HL-60/S4 treated with phorbol 12-myristate 13-acetate at 8.2 ng/mL for 4 days and 3 days (cell line): ENCODE results near the gene NEK2.

Source experiments
- in situ Hi-C: fragments of 300-500 bp; cut with MboI; formaldehyde crosslinking; loops from 2 replicates; pipeline ENCODE4 v1.15.0; 2022; ENCODE audit warnings: low sequenced_read_pairs

The NEK2 gene

DNA sequence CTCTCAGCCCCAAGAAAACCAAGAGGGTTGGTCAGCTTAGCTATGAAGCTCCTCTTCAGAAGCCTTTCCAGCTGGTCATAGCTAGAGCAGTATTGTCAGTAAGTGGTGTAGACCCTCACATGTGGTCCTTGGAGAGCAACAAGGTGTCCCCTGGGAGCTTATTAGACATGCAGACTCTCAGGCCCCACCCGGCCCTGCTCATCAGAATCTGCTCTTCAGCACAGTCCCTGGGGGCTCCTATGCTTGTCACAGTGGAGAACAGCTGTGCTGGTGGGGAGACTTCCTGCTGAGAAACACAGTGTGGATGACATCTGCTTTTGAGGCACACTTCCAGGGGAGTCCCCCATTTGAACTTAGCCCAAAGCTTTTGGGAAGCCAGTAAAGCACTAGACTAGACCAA is 21.9 kb upstream of the NEK2 start:
- in situ Hi-C loops: loop anchor here (25.0 kb wide), 1 partner anchor 340 kb away; the partner anchor contains the start of genes DTL and INTS7

DNA sequence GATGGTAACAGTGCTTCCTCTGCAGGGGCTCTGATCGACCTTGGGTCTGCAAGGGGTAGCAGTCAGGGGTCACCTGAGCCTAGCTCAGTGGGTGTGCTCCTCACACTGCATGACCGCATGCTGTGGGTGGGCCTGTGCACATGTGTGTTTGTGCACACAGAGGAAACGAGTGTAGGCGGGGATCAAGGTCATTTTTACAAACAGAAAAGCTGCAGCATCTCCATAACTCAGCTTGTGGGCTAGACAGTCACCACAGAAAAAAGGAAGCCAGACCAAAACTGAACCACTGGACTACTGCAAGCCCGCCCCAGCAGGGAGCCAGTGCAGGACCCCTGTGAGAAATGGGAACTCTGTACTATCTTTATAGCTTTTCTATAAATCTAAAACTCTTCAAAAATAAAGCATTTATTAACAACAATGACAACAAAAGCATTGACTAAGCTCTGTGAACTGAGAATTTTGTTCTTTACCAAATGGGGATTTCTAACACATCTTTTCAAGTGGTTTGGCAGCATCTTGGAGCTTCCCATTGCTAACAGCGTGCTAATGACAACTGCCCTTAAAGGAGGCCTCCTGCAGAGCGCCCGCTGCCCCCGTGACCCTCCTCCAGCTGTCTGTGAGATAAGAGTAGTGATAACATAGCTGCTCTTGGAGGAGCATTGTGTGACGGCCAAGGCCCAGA is 19.9 kb upstream of the NEK2 start:
- in situ Hi-C loops: loop anchor here (25.0 kb wide), 1 partner anchor 342 kb away; the partner anchor contains the start of genes DTL and INTS7

DNA sequence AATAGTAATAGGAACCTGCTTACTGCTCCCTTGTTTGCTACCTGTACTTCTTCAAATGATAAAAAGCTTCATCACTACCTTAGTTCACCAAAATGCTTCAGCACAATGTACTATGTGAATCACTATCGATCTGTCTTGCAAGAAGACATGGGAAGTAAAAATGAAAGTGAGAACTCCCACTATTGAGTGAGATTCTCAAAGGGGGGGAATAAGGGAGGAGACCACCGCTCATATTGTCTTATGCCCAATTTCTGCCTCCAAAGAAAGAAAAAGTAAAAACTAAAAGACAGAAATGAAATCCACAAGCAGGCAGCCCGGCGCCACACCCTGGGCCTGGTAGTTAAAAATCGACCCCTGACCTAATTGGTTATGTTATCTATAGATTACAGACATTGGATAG is 18.5 kb upstream of the NEK2 start:
- in situ Hi-C loops: loop anchor here (25.0 kb wide), 1 partner anchor 343 kb away; the partner anchor contains the start of genes DTL and INTS7

DNA sequence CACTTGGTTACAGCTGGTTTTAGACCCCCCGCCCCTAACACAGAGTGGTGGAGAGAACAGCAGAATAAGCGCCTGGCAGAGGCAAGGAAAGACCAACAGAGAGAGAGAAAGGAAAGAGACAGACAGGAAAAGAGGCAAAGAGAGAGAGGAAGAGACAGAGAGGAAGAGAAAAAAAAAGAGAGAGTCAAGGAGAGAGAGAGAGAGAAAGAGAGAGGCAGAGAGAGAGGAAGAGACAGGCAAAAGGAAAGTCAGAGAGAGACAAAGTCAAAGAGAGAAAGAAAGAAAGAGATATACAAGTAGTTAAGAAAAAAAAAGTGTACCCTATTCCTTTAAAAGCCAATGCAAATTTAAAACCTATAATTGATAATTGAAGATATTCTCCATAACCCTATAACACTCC is 13.0 kb upstream of the NEK2 start:
- in situ Hi-C loops: loop anchor here (25.0 kb wide), 1 partner anchor 349 kb away; the partner anchor contains the start of genes DTL and INTS7

DNA sequence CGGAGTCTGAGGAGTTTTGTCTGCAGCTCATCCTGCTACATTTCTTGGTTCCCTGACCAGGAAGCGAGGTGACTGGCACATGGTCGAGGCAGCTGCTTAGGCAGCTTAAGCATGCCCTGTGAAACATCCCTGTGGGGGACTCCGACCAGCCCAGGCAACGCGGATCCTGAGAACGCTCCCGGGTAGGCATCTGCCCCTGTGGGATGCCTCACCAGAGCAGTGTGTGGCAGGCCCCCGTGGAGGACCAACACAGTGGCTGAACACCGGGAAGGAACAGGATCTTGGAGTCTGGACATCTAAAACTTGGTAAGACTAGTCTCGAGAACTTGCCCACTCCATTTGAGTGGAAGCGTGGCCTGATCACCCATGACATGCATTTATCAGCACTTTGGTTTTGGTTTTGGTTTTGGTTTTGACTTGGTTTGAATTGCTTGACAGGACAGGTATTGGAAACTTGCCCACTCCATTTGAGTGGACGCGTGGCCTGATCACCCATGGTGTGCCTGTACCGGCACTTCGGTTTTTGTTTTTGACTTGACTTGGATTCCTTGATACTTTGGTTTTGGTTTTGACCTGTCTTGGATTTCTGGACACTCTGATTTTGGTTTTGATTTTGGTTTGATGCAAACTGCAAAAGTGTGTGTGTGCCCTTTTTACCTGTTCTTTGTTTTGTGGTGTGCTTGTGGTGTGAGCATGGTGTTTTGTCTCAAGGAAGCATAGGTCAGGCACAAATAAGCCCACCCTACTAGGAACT is 12.2 kb upstream of the NEK2 start:
- in situ Hi-C loops: loop anchor here (25.0 kb wide), 1 partner anchor 350 kb away; the partner anchor contains the start of genes DTL and INTS7

DNA sequence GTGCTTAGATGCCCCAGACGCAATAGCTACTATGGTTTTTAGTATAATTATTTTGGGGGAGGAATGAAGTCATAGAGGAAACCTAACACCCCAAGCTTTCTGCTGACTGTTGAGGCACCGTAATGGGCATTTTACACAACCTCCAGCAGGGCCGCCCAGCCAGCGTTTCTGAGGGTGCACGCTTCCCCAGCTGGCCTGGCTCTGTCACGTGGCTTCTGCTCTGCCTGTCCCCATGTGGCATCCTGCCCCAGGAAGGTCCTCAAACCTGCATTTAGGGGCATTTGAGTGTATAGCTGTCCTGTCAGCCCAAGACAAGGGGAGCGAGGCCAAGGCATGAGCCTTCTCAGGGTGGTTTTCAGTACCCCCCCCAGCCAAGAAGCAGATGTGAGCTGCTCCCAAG is 10.4 kb upstream of the NEK2 start:
- in situ Hi-C loops: loop anchor here (25.0 kb wide), 1 partner anchor 351 kb away; the partner anchor contains the start of genes DTL and INTS7

DNA sequence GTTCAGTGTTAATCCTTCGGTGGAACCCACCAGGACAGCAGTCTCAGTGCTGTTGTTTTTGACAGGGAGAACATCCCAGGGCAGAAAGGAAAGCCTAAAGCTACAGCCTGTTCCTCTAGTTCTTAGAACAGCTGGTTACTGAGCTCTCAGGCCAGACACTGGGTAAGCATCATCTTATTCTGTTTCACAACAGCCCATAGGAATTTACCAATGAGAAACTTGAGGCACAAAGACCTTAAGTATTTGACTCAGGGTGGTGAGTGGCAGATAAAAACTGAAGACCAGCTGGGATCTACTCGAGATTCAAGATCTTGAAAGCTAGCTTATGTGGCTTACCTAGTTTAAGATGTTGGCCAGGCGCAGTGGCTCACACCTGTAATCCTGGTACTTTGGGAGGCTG is 9.4 kb upstream of the NEK2 start:
- in situ Hi-C loops: loop anchor here (25.0 kb wide), 1 partner anchor 353 kb away; the partner anchor contains the start of genes DTL and INTS7

DNA sequence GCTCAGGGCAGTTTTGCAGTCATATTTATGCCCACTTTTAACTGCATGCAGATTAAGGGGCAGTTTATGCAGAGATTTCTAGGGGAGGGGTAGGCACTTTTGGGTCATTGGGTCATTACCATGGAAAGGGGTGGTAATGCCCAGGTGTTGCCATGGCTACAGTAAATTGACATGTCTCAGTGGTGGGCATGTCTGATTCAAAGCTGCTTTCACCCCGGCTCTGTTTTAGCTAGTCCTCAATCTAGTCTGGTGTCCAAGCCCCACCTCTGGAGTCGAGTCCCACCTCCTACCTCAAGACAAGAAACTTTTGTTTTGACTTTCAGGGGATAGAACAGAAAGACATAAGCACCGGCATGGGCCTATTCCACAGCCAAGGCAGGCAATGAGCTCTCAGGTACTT is 8.9 kb upstream of the NEK2 start:
- in situ Hi-C loops: loop anchor here (25.0 kb wide), 1 partner anchor 353 kb away; the partner anchor contains the start of genes DTL and INTS7

DNA sequence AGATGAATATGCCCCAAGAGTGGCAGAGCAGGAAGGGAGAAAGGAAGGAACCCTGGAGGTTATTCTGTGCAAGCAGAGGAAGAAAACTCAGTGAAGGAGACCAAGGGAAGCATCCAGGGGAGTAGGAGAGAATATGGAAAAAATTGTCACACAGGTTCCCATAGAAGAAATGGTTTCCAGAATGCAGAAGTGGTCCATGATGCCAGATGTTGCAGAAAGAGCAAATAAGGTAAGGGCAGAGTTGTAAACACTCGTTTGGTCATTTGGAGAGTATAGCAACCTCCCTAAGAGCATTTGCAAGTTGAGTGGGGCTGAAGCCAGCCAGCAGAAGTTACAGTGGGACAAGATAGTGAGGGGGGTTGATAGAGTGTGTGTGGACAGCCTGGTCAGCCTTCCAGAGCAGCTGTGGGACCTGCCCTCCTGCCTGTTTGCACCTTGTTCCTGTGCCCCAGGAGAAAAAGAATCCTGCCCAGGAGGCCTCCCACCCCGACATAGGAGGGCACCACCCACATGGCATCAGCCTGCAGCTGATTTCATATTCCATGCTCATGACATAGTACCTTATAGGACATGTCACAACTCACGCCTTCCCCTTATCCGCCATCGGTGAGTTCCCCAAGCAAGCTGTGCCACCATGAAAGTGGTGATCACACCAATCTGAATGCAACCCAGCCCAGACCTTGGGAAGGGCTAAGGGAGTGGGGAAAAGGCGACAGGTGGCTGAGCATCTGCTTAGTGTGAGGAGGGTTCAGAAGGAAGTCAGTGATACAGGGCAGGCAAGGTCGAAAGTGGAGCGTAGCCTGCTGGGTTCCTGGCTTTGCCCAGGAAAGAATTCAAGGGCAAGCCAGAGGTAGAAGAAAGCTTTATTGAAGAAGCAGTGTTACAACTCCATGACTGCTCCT is 8.2 kb upstream of the NEK2 start:
- in situ Hi-C loops: loop anchor here (25.0 kb wide), 1 partner anchor 354 kb away; the partner anchor contains the start of genes DTL and INTS7

DNA sequence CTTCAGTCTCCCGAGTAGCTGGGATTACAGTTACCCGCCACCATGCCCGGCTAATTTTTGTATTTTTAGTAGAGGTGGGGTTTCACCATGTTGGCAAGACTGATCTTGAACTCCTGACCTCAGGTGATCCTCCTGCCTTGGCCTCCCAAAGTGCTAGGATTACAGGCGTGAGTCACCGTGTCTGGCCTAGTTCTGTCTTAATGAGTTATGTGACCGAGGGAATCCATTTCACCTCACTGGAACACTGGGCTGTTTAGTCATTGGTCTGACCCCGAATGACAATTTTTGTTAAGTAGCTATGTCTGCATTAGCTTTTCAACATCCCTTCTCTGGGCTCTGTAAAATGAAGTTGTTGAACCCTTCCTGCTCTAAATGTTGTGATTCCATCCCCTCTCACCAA is 6.8 kb upstream of the NEK2 start:
- in situ Hi-C loops: loop anchor here (25.0 kb wide), 1 partner anchor 355 kb away; the partner anchor contains the start of genes DTL and INTS7

DNA sequence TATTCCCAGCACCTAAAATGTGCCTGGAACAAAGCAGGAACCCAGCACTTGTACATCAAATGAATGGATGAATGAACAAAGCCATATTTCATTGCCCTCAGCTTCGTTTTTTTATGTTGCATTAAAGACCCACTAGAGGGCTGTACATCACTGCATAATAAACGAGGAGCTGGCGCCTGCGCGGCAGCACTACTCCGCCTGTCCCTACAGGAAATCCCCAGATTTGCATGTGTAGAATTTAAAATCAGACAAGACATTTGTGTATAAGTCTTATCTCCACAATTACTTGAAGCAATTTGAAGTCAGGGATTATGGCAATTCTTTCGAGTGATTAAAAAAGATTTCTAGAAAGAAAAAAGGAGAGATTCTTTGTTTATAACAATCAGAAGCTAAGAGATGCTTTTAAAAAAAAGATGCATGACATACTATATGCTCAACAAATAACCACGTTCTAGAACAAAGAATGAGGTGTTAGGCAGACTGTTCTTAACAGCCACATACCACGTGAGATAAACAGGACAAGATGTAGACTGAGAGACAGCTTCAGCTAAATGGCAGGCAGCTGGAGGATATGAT is 5.4 kb upstream of the NEK2 start:
- in situ Hi-C loops: loop anchor here (25.0 kb wide), 1 partner anchor 356 kb away; the partner anchor contains the start of genes DTL and INTS7

DNA sequence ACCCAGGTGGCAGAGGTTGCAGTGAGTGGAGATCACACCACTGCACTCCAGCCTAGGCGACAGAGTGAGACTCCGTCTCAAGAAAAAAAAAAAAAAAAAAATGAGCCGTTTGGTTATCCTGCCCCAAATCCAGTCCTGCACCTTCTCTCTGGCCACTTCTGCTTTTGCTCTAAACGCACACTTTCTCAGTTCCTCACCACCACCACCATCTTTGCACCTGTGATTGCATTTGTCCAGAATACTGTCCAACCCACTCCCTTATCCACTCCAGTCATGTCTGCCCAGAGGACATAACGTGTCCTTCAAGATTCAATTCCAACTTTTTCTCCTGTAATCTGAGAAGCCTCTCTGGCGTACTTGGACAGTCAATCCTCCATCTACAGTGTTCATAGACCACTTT is 2.2 kb upstream of the NEK2 start:
- in situ Hi-C loops: loop anchor here (25.0 kb wide), 1 partner anchor 360 kb away; the partner anchor contains the start of genes DTL and INTS7

DNA sequence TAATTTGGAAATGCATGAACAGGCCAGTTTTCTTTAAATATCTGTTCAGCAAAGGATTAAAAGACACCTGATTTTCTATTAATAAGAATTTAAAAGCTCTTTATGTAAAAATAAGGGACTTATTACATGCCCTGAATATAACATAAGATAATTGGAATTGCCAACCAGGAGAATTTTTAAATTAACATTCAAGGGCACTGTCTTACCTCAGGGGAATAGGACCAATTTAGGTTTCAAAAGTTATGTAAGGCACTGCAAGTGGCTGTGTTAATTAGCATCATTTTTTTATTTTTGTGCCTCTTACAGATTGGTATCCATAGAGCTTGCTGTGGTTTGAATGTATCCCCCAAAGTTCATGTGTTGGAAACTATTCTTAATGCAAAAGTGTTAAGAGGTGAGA is 1.3 kb upstream of the NEK2 start:
- in situ Hi-C loops: loop anchor here (25.0 kb wide), 1 partner anchor 361 kb away; the partner anchor contains the start of genes DTL and INTS7

DNA sequence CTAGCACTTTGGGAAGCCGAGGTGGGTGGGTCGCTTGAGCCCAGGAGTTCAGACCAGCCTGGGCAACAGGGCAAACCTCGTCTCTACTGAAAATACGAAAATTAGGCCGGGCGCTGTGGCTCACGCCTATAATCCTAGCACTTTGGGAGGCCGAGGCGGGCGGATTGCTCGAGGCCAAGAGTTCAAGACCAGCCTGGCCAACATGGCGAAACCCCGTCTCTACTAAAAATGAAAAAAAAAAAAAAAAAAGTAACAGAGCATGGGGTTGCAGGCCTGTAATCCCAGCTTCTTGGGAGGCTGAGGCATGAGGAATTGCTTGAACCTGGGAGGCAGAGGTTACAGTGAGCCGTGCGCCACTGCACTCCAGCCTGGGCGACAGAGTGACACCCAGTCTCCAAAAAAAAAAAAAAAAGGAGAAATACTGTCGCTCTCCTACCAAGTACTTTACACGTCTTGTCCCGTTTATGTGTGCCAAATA is 724 bp upstream of the NEK2 start:
- in situ Hi-C loops: loop anchor here (25.0 kb wide), 1 partner anchor 361 kb away; the partner anchor contains the start of genes DTL and INTS7

DNA sequence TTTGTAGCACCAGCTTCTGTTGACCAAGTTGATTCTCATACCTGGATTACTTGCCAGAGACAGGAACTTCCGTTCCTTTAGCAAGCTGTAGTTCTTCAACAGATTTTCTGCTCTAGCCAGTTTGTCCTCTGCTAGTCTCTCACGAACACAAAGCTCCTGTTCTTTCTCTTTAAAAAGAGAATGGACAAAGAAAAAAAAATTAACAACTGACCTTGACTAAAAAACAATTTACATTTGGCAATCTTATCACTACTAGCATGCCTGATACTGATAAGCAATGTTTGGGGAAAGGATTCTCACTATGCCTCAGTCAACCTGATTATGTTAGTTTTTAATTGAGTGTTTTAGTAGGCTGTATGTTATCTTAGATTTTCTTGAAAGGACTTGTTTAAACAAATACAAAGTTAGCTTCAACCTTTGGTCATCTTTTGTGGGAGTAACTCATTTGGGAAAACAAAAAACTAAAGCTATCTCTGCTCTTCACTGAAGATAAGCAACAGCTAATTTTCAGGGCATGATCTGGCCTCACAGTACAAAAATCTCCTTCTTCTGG is 8.3 kb downstream of the NEK2 start:
- in situ Hi-C loops: no loop called here

DNA sequence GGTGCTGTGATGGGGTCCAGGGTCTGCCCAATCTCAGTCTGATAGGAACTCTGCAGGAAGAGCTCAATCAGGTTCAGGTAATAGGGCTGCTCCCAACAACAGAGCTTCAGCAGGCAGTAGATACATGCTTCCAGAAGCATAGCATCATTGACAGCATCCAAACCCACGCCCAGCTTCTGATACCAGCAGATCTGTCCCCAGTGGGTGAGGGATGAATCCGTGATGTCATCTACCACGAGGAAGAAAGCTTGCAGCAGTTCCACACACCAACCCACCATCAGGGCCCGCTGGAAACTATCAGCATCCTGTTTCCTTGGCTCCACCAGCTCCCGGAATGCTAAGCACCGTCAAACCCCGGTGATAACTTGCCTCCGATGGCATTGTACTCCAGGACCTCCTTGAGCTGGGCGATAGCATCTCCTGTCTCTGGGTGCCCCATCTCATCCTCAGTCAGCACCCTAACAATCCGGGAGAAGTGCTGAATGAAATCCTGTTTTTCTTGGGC is 14.7 kb downstream of the NEK2 start:
- in situ Hi-C loops: no loop called here

DNA sequence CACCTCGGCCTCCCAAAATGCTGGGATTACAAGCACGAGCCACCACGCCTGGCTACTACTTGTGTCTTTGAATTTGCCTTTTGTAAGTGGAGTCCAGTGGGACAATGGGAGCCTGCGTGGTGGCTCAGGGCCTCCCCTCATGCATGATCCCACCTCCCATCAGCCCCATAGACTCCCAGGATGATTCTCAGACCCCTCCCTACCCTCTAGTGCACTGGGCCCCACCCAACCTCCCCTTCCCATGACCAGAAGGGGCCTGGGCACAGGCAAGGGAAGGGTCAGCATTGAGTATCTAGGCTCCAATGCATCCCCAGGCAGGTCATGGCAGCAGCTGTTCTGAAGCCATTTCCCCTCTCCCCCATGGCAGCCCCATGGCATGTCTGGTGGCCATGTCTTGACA is 18.7 kb downstream of the NEK2 start:
- in situ Hi-C loops: loop anchor here (10.0 kb wide), 1 partner anchor 142 kb away; no protein-coding TSS in a partner anchor

DNA sequence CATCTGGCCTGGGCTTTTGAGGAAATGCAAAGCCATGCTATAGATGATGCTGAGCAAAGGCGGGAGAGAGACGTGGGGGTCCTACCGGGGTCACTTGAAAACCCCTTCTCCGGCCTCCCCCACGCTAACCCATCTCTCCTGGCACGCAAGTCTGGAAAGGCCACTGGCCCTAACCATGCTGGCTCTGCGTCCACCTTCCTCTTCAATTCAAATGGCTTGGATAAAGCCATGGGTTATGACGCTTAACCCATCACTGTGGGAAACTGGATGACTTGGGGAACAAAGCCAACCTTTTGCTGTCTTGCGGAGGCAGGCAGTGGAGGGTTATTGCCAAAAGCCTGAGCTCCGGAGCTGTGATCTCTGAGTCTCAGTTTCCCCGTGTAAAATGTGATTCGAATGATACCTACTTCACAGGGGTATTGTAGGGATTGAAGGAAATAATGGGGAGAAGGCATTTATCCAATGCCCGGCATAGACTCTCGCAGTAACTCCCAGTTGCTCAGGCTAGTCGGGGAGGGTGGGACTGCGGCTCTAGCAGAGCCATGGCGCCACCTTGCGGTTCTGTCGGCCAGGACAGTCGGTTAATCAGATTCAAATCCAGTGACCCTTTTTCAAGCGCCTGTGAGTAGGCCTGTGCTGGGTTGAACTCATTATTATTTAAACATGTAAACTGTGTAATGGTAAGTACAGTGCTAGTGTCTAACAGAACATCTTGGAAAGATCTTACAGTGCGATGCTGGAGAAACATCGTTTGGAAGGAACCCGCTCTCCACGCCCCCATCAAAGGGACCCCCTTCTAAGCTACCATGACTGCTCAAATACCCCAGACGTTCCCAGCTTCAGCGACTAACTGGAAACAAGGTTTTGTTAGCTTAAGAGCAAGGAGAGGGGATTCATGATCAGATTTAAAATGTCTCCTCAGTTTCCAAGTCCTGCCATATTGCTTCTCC is 20.3 kb downstream of the NEK2 start:
- in situ Hi-C loops: loop anchor here (10.0 kb wide), 1 partner anchor 140 kb away; no protein-coding TSS in a partner anchor
